ENCODE results near the gene BST1. TPM values are rescaled to one million over a fixed set of nuclear protein-coding genes. Genes with fewer than 3 reads are reported as not detected.

BST1 gene
- total and polyA plus RNA-seq, 12 donors: 1.3 to 5.7 (median 3.0) TPM

GRCh38 chr4:15749001-15749400 lies 46.1 kb downstream of the BST1 start:
- intact Hi-C loops (cut with DNase I): no loop called here
- Histone ChIP-seq H3K4me3 (no peak overlapping the region), H3K9me3 (peaks cover 0 to 10% (median 0%) of the 10 kb centered on the region in 11 donors), H3K4me1 (peaks cover 0 to 10% (median 7%) of the 10 kb centered on the region in 9 donors), H3K36me3 (no peaks in the 10 kb centered on the region), H3K27ac (no peak overlapping the region), H3K27me3 (no peaks in the 10 kb centered on the region)
- no peak for TF ChIP-seq CTCF (IDR thresholded peaks at IDR 0.05)
- DNase-seq (no peak), ATAC-seq (no peak)
- 60 to 64% methylated on average over 6 of the region's 6 CpGs for WGBS, 2 donors

GRCh38 chr4:15751153-15751552 lies 48.3 kb downstream of the BST1 start:
- Histone ChIP-seq H3K27me3 (no peaks in the 10 kb centered on the region), H3K36me3 (no peaks in the 10 kb centered on the region), H3K27ac (no peak overlapping the region), H3K4me1 (peaks cover 0 to 29% (median 13%) of the 10 kb centered on the region in 9 donors), H3K9me3 (peaks cover 0 to 6% (median 0%) of the 10 kb centered on the region in 11 donors), H3K4me3 (no peak overlapping the region)
- intact Hi-C loops (cut with DNase I): no loop called here
- DNase-seq (no peak), ATAC-seq (no peak)
- TF ChIP-seq CTCF (IDR thresholded peaks at IDR 0.05): no peak
- 97 to 99% methylated on average over 2 of the region's 2 CpGs for WGBS, 2 donors

- no peak overlapping the region for H3K4me3 ChIP-seq
- H3K27me3 ChIP-seq: no peaks in the 10 kb centered on the region
- H3K27ac ChIP-seq: peak overlapping the region in 9 of 10 donors; percentile 49 to 73 (median 63)
- H3K9me3 ChIP-seq: no peaks in the 10 kb centered on the region
- ATAC-seq: no peak
- 78 to 84% methylated on average over 6 of the region's 6 CpGs for WGBS, 2 donors
- no peaks in the 10 kb centered on the region for H3K36me3 ChIP-seq
- H3K4me1 ChIP-seq: peaks cover 0 to 36% (median 13%) of the 10 kb centered on the region in 9 donors
- no peak for TF ChIP-seq CTCF (IDR thresholded peaks at IDR 0.05)
- intact Hi-C loops (cut with DNase I): no loop called here
- no peak for DNase-seq
These were observed 50.2 kb downstream of the BST1 start for GRCh38 chr4:15753081-15753480.

GRCh38 chr4:15753786-15754185 lies 50.9 kb downstream of the BST1 start:
- H3K27me3 ChIP-seq: no peaks in the 10 kb centered on the region
- peak; percentile 81 to 91 for DNase-seq
- intact Hi-C loops (cut with DNase I): no loop called here
- 35 to 47% methylated on average over 4 of the region's 4 CpGs for WGBS, 2 donors
- peaks cover 0 to 6% (median 0%) of the 10 kb centered on the region in 11 donors for H3K9me3 ChIP-seq
- peak; percentile 92 to 97 (median 96) for ATAC-seq
- no peak overlapping the region for H3K4me3 ChIP-seq
- peak overlapping the region in 9 of 10 donors; percentile 50 to 73 (median 63) for H3K27ac ChIP-seq
- no peaks in the 10 kb centered on the region for H3K36me3 ChIP-seq
- H3K4me1 ChIP-seq: peaks cover 0 to 36% (median 13%) of the 10 kb centered on the region in 9 donors
- TF ChIP-seq CTCF (IDR thresholded peaks at IDR 0.05): no peak
